Epithelial cell of prostate (primary cell): ENCODE data around the gene MGST2.
"Not testable (repeated sequence)": the region's sequence is repeated elsewhere in the genome, so short reads cannot be mapped to it uniquely, and the experiment has no call there.

Experiments
- DNase-seq: peaks from one replicate; pipeline ENCODE4 v3.0.0-alpha.2; 2011; ENCODE audit warnings: low read depth, low spot score
- H3K27ac ChIP-seq: fragments of 450-650 bp; 2 replicates; pipeline ENCODE4 v1.5.1; 2017; ENCODE audit warnings: mild to moderate bottlenecking

Gene MGST2

DNA sequence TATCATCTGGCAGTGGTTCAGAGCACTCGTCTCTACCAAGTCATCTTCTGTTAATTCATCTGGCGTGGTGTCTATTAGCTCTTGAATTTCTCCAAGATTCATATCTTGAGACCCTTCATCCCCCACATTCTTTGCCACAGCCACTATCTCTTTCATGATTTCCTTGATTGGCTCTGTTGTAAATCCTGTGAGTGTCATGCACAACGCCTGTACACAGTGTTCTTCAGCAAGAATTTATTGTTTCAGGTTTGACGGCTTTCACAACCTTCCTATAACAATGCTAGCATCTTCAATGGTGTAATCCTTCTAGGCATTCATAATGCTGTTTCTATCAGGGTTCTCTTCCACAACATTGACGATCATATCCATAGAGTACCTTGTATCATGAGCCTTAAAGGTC is 30.9 kb downstream of the MGST2 start:
- DNase-seq: no peak

GRCh38 chr4:139698167-139698925 is 32.7 kb downstream of the MGST2 start:
- H3K27ac ChIP-seq, DNase-seq: not testable (repeated sequence)

More for the DNA sequence above, 30.9 kb downstream of the MGST2 start:
- H3K27ac ChIP-seq: no peak overlapping the region

DNA sequence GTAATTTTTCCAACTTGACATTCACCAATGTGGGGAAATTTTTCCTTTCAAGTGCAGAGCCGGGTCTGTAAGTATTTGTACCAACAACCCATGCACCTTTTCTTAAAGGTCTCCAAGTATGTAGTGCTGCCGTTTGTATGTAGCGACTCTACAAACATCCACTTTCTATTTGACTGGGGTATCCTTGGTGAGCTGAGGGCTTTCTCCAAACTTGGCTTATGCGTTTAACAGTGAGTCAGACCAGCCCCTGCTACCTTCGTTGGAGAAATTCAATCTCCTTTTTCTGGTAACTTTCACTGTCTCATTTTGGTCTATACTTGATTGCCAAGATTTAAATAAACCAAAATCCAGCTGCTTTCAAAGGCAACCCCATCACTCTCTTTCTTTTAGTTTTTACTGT is 34.9 kb downstream of the MGST2 start:
- no peak for DNase-seq
- no peak overlapping the region for H3K27ac ChIP-seq

DNA sequence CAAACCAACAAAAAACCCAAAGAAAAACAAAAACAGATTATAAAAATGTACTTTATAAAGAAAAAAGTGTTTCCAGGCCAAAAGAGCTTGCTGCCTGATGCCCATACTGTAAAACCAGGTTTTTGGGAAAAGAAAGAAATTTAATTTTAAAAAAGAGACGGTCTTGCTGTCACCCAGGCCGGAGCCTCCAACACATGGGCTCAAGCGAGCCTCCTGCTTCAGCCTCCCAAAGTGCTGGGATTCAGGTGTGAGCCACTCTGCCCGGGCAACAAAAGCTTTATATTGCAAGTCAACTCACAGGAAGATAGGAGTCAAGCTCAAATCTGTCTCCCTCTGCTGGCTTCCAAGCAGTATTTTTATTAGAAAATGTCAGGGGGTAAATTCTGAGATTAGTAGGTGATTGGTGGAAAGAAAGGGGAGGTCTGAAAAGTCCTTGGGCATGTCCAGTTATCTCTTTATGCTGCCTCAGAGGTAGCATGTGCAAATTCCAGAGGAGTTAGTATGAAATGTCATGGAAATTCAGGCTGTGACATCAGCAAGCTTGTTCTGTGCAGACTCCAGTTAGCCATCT is 39.4 kb downstream of the MGST2 start:
- DNase-seq: no peak
- H3K27ac ChIP-seq: no peak overlapping the region

DNA sequence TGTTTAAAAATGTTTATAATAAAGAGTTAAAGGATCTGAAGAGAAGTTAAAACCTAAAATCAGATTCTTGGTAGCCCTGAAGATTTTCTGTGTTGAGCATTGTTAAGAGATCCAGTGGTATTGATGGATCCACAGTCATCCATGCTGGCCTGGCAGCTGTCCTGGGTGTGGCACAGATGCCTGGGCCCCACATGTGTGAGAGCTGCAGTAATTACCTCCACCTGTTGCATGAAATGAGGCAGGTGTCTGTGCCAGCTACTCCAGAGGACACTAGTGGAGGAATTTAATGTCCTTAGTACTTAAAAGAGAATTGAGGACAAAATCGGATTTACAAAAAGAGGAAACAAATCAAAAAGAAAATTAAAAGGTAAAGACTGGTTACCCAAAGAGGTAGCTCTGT is 44.0 kb downstream of the MGST2 start:
- no peak overlapping the region for H3K27ac ChIP-seq
- no peak for DNase-seq

GRCh38 chr4:139710073-139710472 is 44.5 kb downstream of the MGST2 start:
- DNase-seq: no peak
- H3K27ac ChIP-seq: no peak overlapping the region

GRCh38 chr4:139711461-139711860 is 45.8 kb downstream of the MGST2 start:
- no peak overlapping the region for H3K27ac ChIP-seq
- peak; percentile 39 for DNase-seq

DNA sequence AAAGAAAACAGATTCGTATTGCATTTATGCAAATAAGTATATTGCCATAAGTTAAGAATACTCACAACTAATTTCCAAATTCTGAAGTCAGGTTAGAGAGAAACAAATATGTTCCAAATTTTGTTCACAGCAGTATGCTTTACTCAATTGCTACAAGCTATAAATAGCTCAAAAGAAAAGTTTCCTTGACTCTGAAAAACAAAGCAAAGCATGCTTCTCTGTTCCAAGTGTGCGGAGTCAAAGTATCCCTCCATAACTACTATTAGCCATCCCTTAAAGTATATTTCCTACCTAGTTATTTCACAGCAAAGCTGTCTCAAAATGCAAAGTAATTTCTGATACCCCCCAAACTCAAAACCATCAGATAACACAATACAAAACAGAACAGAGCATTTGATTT is 47.3 kb downstream of the MGST2 start:
- no peak for DNase-seq
- no peak overlapping the region for H3K27ac ChIP-seq

DNA sequence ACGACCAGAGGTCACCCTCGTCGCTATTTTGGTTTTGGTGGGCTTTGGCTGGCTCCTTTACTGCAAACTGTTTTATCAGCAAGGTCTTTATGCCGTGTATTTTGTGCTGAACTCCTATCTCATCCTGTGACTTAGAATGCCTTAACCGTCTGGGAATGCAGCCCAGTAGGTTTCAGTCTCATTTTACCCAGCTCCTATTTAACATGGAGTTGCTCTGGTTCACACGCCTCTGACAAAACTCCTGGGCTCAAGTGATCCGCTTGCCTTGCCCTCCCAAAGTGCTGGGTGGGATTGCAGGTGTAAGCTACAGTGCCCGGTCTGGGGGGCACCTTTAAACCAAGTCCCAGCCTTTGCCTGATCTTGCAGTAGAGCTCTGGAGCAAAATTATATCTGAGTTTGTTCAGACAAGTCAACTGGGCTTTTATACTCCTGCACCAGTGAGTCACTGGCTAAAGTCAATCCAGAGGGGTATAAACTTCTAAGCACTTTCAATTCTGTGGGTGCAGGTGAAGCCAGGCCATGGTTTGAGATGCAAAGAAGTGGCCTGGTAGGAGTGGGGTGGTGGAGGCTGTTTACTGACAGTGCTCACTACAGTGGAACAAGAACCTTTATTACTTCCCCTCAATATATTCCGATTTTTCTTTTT is 50.2 kb downstream of the MGST2 start:
- H3K27ac ChIP-seq: no peak overlapping the region
- no peak for DNase-seq

GRCh38 chr4:139718358-139718757 is 52.7 kb downstream of the MGST2 start:
- H3K27ac ChIP-seq: no peak overlapping the region
- DNase-seq: no peak

- no peak overlapping the region for H3K27ac ChIP-seq
- no peak for DNase-seq
Observed at GRCh38 chr4:139718833-139719232, 53.2 kb downstream of the MGST2 start.

DNA sequence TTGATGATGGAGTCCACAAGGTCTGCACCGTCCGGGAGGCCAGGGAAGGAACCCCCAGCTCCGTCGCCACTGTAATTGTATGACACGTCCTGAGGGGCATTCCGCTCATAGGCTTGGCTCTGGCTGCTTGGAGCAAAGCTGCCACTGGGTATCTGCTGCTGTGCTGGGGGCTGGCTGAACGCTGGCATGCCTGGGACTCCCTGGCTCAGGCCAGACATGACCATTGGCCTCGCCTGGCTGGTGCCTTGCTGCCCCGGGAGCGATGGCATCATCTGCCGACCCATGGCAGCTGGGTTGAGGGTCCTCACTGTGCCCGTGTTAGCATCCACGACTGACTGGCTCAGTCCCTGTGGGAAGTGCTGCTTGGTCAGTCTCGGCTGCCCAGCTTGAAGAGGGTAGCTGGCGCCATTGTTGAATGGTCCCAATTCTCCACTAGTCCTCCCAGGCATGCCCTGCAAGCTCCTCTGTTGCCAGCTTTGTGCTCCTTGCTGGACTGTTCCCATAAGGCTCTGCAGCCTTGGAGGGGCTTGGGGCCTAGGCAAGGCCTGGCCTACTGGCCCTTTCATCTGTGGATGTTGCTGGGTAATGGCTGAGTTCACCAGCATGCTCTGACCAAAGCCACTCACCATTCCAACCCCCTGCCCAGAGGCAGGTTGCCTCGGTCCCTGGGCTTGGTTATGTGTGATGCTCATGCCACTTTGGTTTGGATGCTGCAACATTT is 53.9 kb downstream of the MGST2 start:
- no peak for DNase-seq
- H3K27ac ChIP-seq: no peak overlapping the region

GRCh38 chr4:139720806-139721205 is 55.2 kb downstream of the MGST2 start:
- H3K27ac ChIP-seq: no peak overlapping the region
- no peak for DNase-seq

DNA sequence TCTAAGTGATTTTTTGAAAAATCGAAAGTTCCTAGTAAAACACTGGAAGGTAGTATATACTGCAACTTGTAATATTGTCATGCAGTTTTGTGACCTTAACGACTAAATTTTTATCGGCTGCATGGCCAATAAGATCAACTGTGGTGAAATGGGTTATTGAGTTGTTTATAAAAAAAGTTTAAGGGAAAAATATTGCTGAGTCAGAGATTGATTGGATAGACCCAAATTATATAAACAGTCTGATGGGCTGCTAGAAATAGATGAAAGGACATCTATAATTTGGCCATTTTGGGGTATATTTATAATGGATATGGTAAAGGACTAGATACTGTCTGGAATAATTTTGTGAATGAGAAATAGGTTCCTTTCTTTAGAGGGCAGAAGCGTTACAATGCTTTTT is 56.2 kb downstream of the MGST2 start:
- no peak for DNase-seq
- H3K27ac ChIP-seq: no peak overlapping the region

- no peak for DNase-seq
- H3K27ac ChIP-seq: no peak overlapping the region
Observed at GRCh38 chr4:139725236-139725635, 59.6 kb downstream of the MGST2 start.

- DNase-seq: no peak
- H3K27ac ChIP-seq: no peak overlapping the region
Observed at GRCh38 chr4:139726615-139727014, 61.0 kb downstream of the MGST2 start.

DNA sequence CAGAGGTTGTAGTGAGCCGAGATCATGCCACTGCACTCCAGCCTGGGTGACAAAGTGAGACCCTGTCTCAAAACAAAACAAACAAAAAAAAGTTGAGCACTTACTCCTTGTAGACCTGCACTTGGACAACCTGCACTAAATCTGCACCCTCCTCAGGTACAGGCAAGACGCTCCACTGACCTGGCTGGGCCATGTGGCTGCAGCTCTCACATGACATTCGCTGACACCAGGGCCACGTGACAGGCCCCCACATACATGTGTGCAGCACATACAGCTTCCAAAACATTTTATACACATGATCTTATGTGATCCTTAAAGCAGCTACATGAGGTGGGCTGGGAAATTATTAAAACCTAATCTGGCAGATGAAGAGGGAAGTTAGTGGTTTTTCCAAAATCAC is 62.5 kb downstream of the MGST2 start:
- DNase-seq: no peak
- H3K27ac ChIP-seq: no peak overlapping the region

GRCh38 chr4:139728840-139729239 is 63.2 kb downstream of the MGST2 start:
- H3K27ac ChIP-seq: no peak overlapping the region
- DNase-seq: no peak

- no peak overlapping the region for H3K27ac ChIP-seq
- no peak for DNase-seq
Observed at GRCh38 chr4:139732991-139733570, 67.5 kb downstream of the MGST2 start.

DNA sequence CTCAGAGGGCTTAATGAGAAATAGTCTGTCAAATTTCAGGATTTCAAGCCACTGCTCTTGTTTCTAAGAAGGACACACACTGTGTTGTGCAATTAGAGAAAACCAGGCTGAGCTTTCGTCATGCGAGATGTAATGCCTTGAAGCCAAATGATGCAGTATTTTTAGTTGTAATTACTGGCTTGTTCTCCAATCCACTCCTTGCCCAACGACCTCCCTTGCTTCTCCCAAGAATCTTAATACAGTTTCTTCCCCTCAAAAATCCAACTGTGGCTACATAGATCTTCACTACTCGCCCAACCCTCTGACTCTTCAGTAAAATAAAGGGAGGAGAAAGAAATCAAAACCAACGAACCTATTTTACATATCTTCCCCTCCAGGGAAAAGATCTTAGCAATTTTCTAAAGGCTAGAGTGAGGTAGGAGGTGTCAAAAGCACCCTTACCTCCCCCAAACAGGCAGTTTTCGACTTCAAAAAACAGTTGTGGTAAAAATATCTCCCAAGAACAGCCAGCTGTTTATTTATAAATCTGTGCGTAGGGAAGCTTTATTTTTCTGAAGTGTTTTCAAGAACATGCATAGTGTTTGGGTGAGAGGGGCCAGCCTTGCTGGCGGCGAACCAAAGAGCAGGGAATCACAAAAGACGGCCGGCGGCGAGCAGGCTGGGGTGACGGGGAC is 68.7 kb downstream of the MGST2 start:
- no peak overlapping the region for H3K27ac ChIP-seq
- DNase-seq: no peak
